Common myeloid progenitor, CD34-positive (primary cell): ENCODE data around the gene PTPRN2.

Experiments used
- CTCF ChIA-PET: fragments of 350-600 bp; sonication (Branson Sonifier 250); formaldehyde crosslinking; loops from one replicate; lab custom pipeline; 2021; ENCODE audit warnings: antibody characterized with exemption; lab: Charles Lee
- POLR2A ChIA-PET: fragments of 350-600 bp; sonication (Branson Sonifier 250); formaldehyde crosslinking; loops from one replicate; lab custom pipeline; 2021; ENCODE audit warnings: antibody characterized with exemption; lab: Charles Lee
- DNase-seq, 3 donors: peaks; one replicate each; pipeline versions ENCODE4 v3.0.0 to v3.0.0-alpha.2; 2013
- H3K27ac ChIP-seq, 2 experiments: 1 replicate in 1 of 2; 2 replicates in 1 of 2; pipeline ENCODE4 v1.7.0; 2013; ENCODE audit warnings: inconsistent platforms in 2 of 2, low read length in 2 of 2, mild to moderate bottlenecking in 2 of 2, low read depth in 1 of 2, moderate library complexity in 1 of 2; ENCODE audit not compliant: severe bottlenecking in 2 of 2, insufficient read depth in 1 of 2, poor library complexity in 1 of 2
- H3K27me3 ChIP-seq, 5 experiments: replicated peaks in 2 of 5; 1 replicate in 3 of 5; 2 replicates in 2 of 5; pipeline versions ENCODE4 v1.6.1 to v1.7.0; 2013; ENCODE audit warnings: low read length in 4 of 5, mild to moderate bottlenecking in 2 of 5, moderate library complexity in 2 of 5, inconsistent platforms in 1 of 5; ENCODE audit not compliant: insufficient read depth in 5 of 5, control insufficient read depth in 4 of 5
- H3K36me3 ChIP-seq, 4 experiments: 1 replicate in 2 of 4; 2 replicates in 2 of 4; pipeline versions ENCODE4 v1.6.1 to v1.7.0; 2013; ENCODE audit warnings: low read length in 3 of 4, control low read depth in 1 of 4, mild to moderate bottlenecking in 1 of 4; ENCODE audit not compliant: control insufficient read depth in 4 of 4, insufficient read depth in 4 of 4
- H3K4me1 ChIP-seq, 4 experiments: 1 replicate in 3 of 4; 2 replicates in 1 of 4; pipeline versions ENCODE4 v1.6.1 to v1.7.1; 2013; ENCODE audit warnings: low read length in 3 of 4, mild to moderate bottlenecking in 3 of 4, control low read depth in 1 of 4, inconsistent platforms in 1 of 4, moderate library complexity in 1 of 4; ENCODE audit not compliant: control insufficient read depth in 4 of 4, insufficient read depth in 4 of 4; ENCODE audit errors: control extremely low read depth in 1 of 4
- H3K4me3 ChIP-seq, 7 experiments: 1 replicate in 4 of 7; 2 replicates in 3 of 7; pipeline versions ENCODE4 v1.5.1 to v1.7.0; 2013; ENCODE audit warnings: mild to moderate bottlenecking in 7 of 7, low read length in 6 of 7, moderate library complexity in 6 of 7, inconsistent platforms in 2 of 7, low read depth in 2 of 7, control low read depth in 1 of 7; ENCODE audit not compliant: insufficient read depth in 4 of 7, control insufficient read depth in 1 of 7; ENCODE audit errors: extremely low read depth in 1 of 7
- H3K9me3 ChIP-seq, 5 experiments: 1 replicate in 4 of 5; 2 replicates in 1 of 5; pipeline versions ENCODE4 v1.6.1 to v1.7.1; 2013; ENCODE audit warnings: low read length in 4 of 5, mild to moderate bottlenecking in 2 of 5, inconsistent platforms in 1 of 5, low read depth in 1 of 5, moderate library complexity in 1 of 5; ENCODE audit not compliant: control insufficient read depth in 4 of 5, insufficient read depth in 2 of 5; ENCODE audit errors: control extremely low read depth in 1 of 5
- WGBS: methylation state at CpG from one replicate; pipeline ENCODE4 v1.1.5; 2013; ENCODE audit not compliant: insufficient coverage; 5-methylcytosine and 5-hydroxymethylcytosine counted together

The PTPRN2 gene

DNA sequence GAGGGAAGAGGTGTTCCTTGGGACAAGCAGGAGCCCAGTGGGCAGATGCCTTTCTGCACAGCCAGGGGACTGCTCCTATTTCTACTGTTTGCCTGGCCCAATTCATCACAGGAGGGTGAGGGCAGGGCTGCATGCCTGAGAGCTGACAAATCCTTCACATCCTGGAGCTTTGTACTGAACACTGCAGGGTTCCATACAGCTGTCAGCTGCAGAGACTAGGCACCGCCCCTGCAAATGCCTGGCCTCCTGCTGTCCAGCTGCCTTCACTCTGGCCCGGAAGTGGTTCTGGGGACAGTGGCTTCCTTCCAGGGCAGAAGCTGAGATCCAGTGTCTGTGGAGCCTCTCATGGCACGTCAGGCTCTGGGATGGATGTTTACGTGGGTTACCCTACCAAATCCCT lies 780.1 kb downstream of the PTPRN2 start:
- H3K4me3 ChIP-seq, result no peak overlapping the region
- peaks cover 0 to 4% (median 0%) of the 10 kb centered on the region in 5 experiments for H3K27me3 ChIP-seq
- H3K36me3 ChIP-seq, result no peaks in the 10 kb centered on the region
- peaks cover 0 to 12% (median 6%) of the 10 kb centered on the region in 5 experiments for H3K9me3 ChIP-seq
- no peak for DNase-seq
- CTCF ChIA-PET, result no interaction called here
- POLR2A ChIA-PET, result no interaction called here
- no peaks in the 10 kb centered on the region for H3K4me1 ChIP-seq
- WGBS, result 98% methylated on average over 4 of the region's 4 CpGs
- H3K27ac ChIP-seq, result no peak overlapping the region

DNA sequence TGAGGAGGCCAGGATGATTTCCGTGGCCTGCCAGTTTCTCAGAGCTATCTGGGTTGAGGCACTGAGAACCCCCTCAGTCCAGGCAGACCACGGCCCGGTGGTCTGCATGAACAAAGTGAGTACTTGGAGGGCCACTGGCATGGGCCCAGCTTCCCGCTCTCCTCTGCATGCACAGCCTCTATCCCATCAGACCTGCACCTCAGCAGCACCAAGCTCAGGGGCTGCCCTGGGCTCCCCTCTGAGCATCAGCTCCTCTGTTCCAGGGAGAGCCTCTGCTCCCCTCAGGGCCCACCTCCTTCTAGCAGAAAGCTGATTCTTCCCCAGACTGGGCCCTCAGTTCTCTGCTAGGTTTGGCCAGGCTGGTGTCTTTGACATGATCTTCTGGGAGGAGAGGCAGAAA lies 780.9 kb downstream of the PTPRN2 start:
- peaks cover 0 to 12% (median 6%) of the 10 kb centered on the region in 5 experiments for H3K9me3 ChIP-seq
- POLR2A ChIA-PET, result no interaction called here
- H3K27ac ChIP-seq, result no peak overlapping the region
- WGBS, result 80% methylated on average over 4 of the region's 4 CpGs
- CTCF ChIA-PET, result no interaction called here
- H3K36me3 ChIP-seq, result no peaks in the 10 kb centered on the region
- DNase-seq, result no peak
- no peaks in the 10 kb centered on the region for H3K4me1 ChIP-seq
- H3K4me3 ChIP-seq, result no peak overlapping the region
- H3K27me3 ChIP-seq, result peaks cover 0 to 4% (median 0%) of the 10 kb centered on the region in 5 experiments

DNA sequence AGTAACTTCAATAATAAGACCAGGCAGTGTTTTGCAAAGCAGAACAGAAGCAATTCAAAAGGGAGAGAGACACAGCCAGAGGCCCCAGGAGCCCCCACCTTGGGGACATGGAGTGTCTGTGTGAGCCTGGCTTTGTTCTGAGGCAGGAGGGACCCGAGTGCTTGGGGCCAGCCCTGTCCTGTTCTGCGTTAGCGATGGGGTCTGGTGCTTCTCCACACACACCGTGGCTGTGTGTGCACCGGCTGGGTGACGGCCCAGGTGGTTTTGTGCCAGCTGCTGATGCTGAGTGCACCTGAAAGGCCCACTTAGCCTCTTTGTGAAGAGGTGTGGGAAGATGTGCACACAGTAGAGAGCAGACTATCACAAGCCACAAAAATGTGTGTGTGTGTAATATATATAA lies 781.9 kb downstream of the PTPRN2 start:
- ChIA-PET POLR2A (no interaction called here), CTCF (no interaction called here)
- Histone ChIP-seq H3K36me3 (no peaks in the 10 kb centered on the region), H3K9me3 (peaks cover 0 to 12% (median 6%) of the 10 kb centered on the region in 5 experiments), H3K27me3 (peaks cover 0 to 4% (median 0%) of the 10 kb centered on the region in 5 experiments), H3K4me1 (no peaks in the 10 kb centered on the region), H3K27ac (no peak overlapping the region), H3K4me3 (no peak overlapping the region)
- DNase-seq, result no peak
- WGBS, result 97% methylated on average over 4 of the region's 6 CpGs

DNA sequence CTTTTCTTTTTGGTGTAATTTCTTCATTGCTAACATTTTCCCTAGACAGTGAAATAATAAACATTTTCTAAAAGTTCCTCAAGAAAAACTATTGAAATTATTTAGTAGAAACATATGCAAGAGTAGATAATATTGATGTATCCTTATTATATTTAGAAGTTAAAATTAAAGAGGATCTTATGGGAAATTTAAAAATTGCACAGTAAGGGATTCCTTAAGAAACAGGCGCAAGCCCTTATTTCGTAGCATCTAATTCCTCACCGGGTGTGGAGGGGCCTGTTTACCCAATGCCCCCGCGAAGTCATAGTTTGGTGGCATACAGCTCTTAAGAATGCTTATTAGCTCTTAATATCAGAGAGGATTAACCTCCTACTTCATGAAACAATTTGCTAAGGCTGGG lies 783.7 kb downstream of the PTPRN2 start:
- Histone ChIP-seq H3K4me1 (no peaks in the 10 kb centered on the region), H3K36me3 (no peaks in the 10 kb centered on the region), H3K4me3 (no peak overlapping the region), H3K27ac (no peak overlapping the region), H3K27me3 (peaks cover 0 to 6% (median 0%) of the 10 kb centered on the region in 5 experiments), H3K9me3 (peaks cover 0 to 7% (median 4%) of the 10 kb centered on the region in 5 experiments)
- POLR2A ChIA-PET, result no interaction called here
- no peak for DNase-seq
- WGBS, result 95% methylated on average over 5 of the region's 5 CpGs
- CTCF ChIA-PET, result no interaction called here

DNA sequence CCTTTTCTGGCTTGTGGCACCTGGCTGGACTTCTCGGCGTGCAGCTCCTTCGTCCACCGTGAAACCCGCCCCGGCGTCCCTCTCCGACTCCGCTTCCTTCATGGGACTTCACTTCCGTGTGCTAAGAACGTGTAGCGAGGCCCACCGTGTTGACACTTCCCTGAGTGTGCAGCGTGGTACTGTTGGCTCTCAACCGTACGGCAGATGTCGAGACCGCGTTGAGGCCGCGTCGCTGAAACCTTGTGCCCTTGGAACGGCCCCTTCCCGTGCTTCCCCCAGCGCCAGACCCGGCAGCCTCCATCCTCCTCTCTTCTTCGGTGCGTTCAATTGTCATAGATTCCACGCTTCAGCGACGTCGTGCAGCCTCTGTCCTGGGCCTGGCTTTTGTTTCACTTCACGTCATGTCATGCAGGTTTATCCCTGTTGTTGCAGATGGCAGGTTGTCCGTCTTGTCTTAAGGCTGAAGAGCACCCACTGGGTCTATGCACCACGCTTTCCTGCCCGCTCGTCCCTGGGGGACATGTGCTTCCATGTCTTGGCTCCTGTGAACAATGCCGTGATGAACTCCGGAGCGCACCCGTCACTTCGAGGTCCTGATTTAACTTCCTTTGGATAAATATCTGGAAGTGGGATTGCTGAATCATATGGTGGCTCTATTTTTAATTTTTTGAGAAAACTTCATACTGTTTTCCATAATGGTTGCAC lies 785.5 kb downstream of the PTPRN2 start:
- Histone ChIP-seq H3K36me3 (no peaks in the 10 kb centered on the region), H3K27ac (no peak overlapping the region), H3K9me3 (no peaks in the 10 kb centered on the region), H3K4me3 (no peak overlapping the region), H3K4me1 (no peaks in the 10 kb centered on the region), H3K27me3 (peaks cover 0 to 6% (median 0%) of the 10 kb centered on the region in 5 experiments)
- 95% methylated on average over 38 of the region's 42 CpGs for WGBS
- POLR2A ChIA-PET, result no interaction called here
- no peak for DNase-seq
- CTCF ChIA-PET, result no interaction called here

DNA sequence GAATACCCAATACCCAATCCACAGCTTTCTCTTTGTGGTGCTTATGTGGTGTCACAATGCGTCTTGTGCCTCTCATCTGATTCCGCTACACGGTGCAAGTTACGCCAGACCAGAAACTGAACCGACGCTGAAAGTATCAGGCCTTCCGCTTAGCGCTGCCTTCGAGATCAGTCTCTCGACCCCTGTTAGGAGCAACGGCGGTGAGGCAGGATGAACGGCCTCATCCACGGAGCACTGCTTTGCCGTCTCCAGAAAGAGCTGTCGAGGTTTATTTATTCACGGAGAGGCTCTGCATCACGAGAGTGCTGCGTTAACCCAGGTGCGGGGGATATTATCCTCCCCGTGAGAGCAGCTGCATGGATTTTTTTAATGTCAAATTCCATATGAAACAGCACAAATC lies 786.5 kb downstream of the PTPRN2 start:
- Histone ChIP-seq H3K9me3 (no peaks in the 10 kb centered on the region), H3K4me1 (no peaks in the 10 kb centered on the region), H3K36me3 (no peaks in the 10 kb centered on the region), H3K4me3 (no peak overlapping the region), H3K27me3 (peaks cover 0 to 6% (median 0%) of the 10 kb centered on the region in 5 experiments), H3K27ac (no peak overlapping the region)
- DNase-seq, result no peak
- WGBS, result 98% methylated on average over 20 of the region's 21 CpGs
- ChIA-PET POLR2A (no interaction called here), CTCF (no interaction called here)

DNA sequence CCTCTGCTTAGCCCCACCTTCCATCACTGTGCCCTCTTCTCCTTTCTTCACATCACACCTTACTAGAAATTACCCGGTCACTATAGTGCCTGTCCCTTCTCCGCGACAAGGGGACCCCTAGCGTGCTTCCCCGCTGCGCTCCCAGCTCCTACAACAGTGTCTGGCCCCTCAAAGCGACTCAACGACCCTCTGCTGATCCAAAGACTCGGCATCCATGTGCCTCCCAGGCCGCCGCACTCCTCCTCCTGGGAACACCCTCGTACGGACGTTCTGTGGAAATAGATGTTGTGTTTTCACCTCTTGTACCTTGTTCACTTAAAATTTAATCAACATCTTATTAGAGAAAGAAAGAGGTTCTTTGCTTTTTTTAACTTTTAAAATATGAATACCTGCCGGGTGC lies 787.3 kb downstream of the PTPRN2 start:
- DNase-seq, result no peak
- H3K9me3 ChIP-seq, result no peaks in the 10 kb centered on the region
- H3K27ac ChIP-seq, result no peak overlapping the region
- H3K4me1 ChIP-seq, result no peaks in the 10 kb centered on the region
- CTCF ChIA-PET, result no interaction called here
- 100% methylated on average over 8 of the region's 15 CpGs for WGBS
- no peaks in the 10 kb centered on the region for H3K36me3 ChIP-seq
- H3K4me3 ChIP-seq, result no peak overlapping the region
- peaks cover 0 to 6% (median 0%) of the 10 kb centered on the region in 5 experiments for H3K27me3 ChIP-seq
- POLR2A ChIA-PET, result no interaction called here
